Neural crest cell (in vitro differentiated cells): ENCODE data around the gene TEX22. TPM values are rescaled to one million over a fixed set of nuclear protein-coding genes. Genes with fewer than 3 reads are reported as not detected.

ENCODE experiments used
- DNase-seq: peaks from one replicate; pipeline ENCODE4 v3.0.0; 2021; ENCODE audit warnings: low read depth, mixed read lengths, low spot score
- H3K27ac Mint-ChIP-seq: one replicate; pipeline ENCODE4 v1.8.0; 2021; ENCODE audit warnings: mild to moderate bottlenecking, mixed read lengths; ENCODE audit not compliant: unreplicated experiment
- H3K27me3 Mint-ChIP-seq: 2 replicates; pipeline ENCODE4 v1.8.0; 2021; ENCODE audit warnings: low read depth, mild to moderate bottlenecking, mixed read lengths
- H3K36me3 Mint-ChIP-seq: 2 replicates; pipeline ENCODE4 v1.8.0; 2021; ENCODE audit warnings: low read depth, mild to moderate bottlenecking, mixed read lengths
- H3K4me1 Mint-ChIP-seq: 2 replicates; pipeline ENCODE4 v1.8.0; 2021; ENCODE audit warnings: mixed read lengths
- H3K4me3 Mint-ChIP-seq: one replicate; pipeline ENCODE4 v1.8.0; 2021; ENCODE audit warnings: mild to moderate bottlenecking, mixed read lengths
- H3K9me3 Mint-ChIP-seq: 2 replicates; pipeline ENCODE4 v1.8.0; 2021; ENCODE audit warnings: mixed read lengths
- CTCF ChIP-seq: fragments of 200-600 bp; sonication (generic); conservative IDR thresholded peaks from 2 replicates; pipeline ENCODE4 v1.5.0; 2021; ENCODE audit warnings: antibody characterized with exemption, mild to moderate bottlenecking
- total RNA-seq: library from RNA; stranded (reverse); gene quantifications from 2 replicates; pipeline ENCODE4 v1.2.1, GENCODE V29; 2021

Gene TEX22
- total RNA-seq, 1 donor from 2014 or later: 5.2 TPM

GRCh38 chr14:105425823-105426247 is 27.5 kb downstream of the TEX22 start:
- H3K4me1 Mint-ChIP-seq: peaks cover 18% of the 10 kb centered on the region
- peaks cover 26% of the 10 kb centered on the region for H3K36me3 Mint-ChIP-seq
- H3K4me3 Mint-ChIP-seq: no peak overlapping the region
- H3K27me3 Mint-ChIP-seq: no peaks in the 10 kb centered on the region
- peaks cover 5% of the 10 kb centered on the region for H3K9me3 Mint-ChIP-seq
- H3K27ac Mint-ChIP-seq: no peak overlapping the region
- no peak for DNase-seq
- no peak for TF ChIP-seq CTCF

DNA sequence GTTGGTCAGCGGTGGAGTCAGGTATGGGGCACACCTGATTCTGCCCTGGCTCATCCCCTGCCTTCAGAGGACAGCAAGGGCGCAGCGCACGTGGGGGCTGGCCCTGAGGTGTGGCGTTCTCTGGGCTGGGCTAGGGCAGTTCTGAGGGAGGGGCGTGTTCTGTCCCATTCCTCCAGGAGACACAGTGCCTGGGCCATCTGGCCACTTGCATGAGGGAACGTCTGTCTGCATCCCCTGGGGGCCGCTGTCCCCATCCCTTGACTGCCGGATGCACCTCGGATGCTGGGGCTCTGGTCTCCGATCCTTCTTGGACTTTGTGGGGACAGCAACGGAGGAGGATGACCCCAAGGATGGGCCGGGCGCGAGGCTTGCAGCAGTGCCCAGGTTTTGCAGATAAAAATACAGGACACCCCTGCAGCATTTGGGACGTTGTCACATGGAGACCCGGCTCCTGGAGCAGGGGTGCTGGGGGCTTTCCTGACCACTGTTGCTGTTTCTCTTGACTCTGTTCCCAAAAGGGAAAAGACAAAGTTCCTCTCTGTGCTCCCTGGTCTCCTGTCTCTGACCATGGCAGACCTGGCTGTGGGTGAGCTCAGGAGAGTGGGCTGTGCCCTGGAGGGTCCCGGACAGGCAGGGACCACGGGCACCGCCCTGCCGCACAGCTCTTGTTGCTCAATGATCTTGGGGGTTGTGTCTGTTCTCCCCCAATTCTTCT is 28.2 kb downstream of the TEX22 start:
- H3K36me3 Mint-ChIP-seq: peaks cover 31% of the 10 kb centered on the region
- peaks cover 18% of the 10 kb centered on the region for H3K4me1 Mint-ChIP-seq
- peaks cover 5% of the 10 kb centered on the region for H3K9me3 Mint-ChIP-seq
- H3K27me3 Mint-ChIP-seq: no peaks in the 10 kb centered on the region
- no peak overlapping the region for H3K4me3 Mint-ChIP-seq
- no peak for DNase-seq
- TF ChIP-seq CTCF: no peak
- no peak overlapping the region for H3K27ac Mint-ChIP-seq

GRCh38 chr14:105427412-105427811 is 29.1 kb downstream of the TEX22 start:
- peaks cover 31% of the 10 kb centered on the region for H3K36me3 Mint-ChIP-seq
- no peak overlapping the region for H3K27ac Mint-ChIP-seq

GRCh38 chr14:105427936-105428485 is 29.7 kb downstream of the TEX22 start:
- no peak overlapping the region for H3K27ac Mint-ChIP-seq
- DNase-seq: no peak
- peaks cover 9% of the 10 kb centered on the region for H3K4me1 Mint-ChIP-seq
- no peak for TF ChIP-seq CTCF
- H3K36me3 Mint-ChIP-seq: peaks cover 31% of the 10 kb centered on the region
- H3K27me3 Mint-ChIP-seq: no peaks in the 10 kb centered on the region
- H3K4me3 Mint-ChIP-seq: peak overlapping the region; percentile 27
- H3K9me3 Mint-ChIP-seq: peaks cover 5% of the 10 kb centered on the region

More at GRCh38 chr14:105427412-105427811, 29.1 kb downstream of the TEX22 start:
- peaks cover 11% of the 10 kb centered on the region for H3K4me1 Mint-ChIP-seq
- H3K9me3 Mint-ChIP-seq: peaks cover 5% of the 10 kb centered on the region
- no peak for TF ChIP-seq CTCF
- no peaks in the 10 kb centered on the region for H3K27me3 Mint-ChIP-seq
- DNase-seq: no peak
- H3K4me3 Mint-ChIP-seq: no peak overlapping the region

GRCh38 chr14:105430042-105430441 is 31.7 kb downstream of the TEX22 start:
- Mint-ChIP-seq H3K9me3 (peaks cover 8% of the 10 kb centered on the region), H3K27me3 (no peaks in the 10 kb centered on the region), H3K4me1 (peaks cover 11% of the 10 kb centered on the region), H3K27ac (no peak overlapping the region), H3K36me3 (peaks cover 35% of the 10 kb centered on the region), H3K4me3 (no peak overlapping the region)
- no peak for TF ChIP-seq CTCF
- no peak for DNase-seq
